BLaER1 treated with 17β-estradiol and CSF1 and Interleukin-3, amounts not matched to agents 10 nM and 100 nM (cell line): ENCODE results near the gene CLCNKA.
A peak's percentile ranks its signal among the peaks of the same experiment; 100 is the strongest.

Experiments used
- H3K27ac ChIP-seq, 11 experiments: shearing (Covaris generic); formaldehyde crosslinking; 2 replicates each; pipeline ENCODE4 v1.8.1; 2022
- H3K27me3 ChIP-seq, 11 experiments: shearing (Covaris generic); formaldehyde crosslinking; 2 replicates each; pipeline ENCODE4 v1.8.1; 2022
- H3K36me3 ChIP-seq, 11 experiments: shearing (Covaris generic); formaldehyde crosslinking; 2 replicates each; pipeline ENCODE4 v1.8.1; 2022
- H3K4me1 ChIP-seq, 10 experiments: shearing (Covaris generic); formaldehyde crosslinking; 2 replicates each; pipeline ENCODE4 v1.8.1; 2022
- H3K4me2 ChIP-seq, 11 experiments: shearing (Covaris generic); formaldehyde crosslinking; 2 replicates each; pipeline ENCODE4 v1.8.1; 2022
- H3K4me3 ChIP-seq, 10 experiments: shearing (Covaris generic); formaldehyde crosslinking; 2 replicates each; pipeline ENCODE4 v1.8.1; 2022
- H3K9ac ChIP-seq, 11 experiments: shearing (Covaris generic); formaldehyde crosslinking; 2 replicates each; pipeline ENCODE4 v1.8.1; 2022
- H3K9me3 ChIP-seq, 11 experiments: shearing (Covaris generic); formaldehyde crosslinking; replicated peaks in 1 of 11; 2 replicates each; pipeline ENCODE4 v1.8.1; 2022
- H4K20me1 ChIP-seq, 11 experiments: shearing (Covaris generic); formaldehyde crosslinking; 2 replicates each; pipeline ENCODE4 v1.8.1; 2022
- Cebpa-rat ChIP-seq, 11 experiments: shearing (Covaris generic); IDR thresholded peaks; 2 replicates each; pipeline ENCODE4 v1.8.1; 2022

The CLCNKA gene

GRCh38 chr1:16082283-16083038, 60.6 kb downstream of the CLCNKA start:
- Histone ChIP-seq H3K27me3 (no peaks in the 10 kb centered on the region), H3K4me3 (no peak overlapping the region), H3K9ac (peak overlapping the region in 1 of 11 experiments; percentile 41; a peak in 2 of 22 replicates), H4K20me1 (peaks cover 0 to 6% (median 0%) of the 10 kb centered on the region in 11 experiments; a peak in 1 of 22 replicates), H3K4me1 (peaks cover 9 to 20% (median 14%) of the 10 kb centered on the region in 10 experiments), H3K9me3 (no peaks in the 10 kb centered on the region), H3K36me3 (no peaks in the 10 kb centered on the region), H3K4me2 (no peak overlapping the region), H3K27ac (no peak overlapping the region)
- no peak for TF ChIP-seq Cebpa-rat (IDR thresholded peaks at IDR 0.05)

- no peak overlapping the region for H3K27ac ChIP-seq
Measured at GRCh38 chr1:16083486-16083885, 61.6 kb downstream of the CLCNKA start.

More at GRCh38 chr1:16083486-16083885, 61.6 kb downstream of the CLCNKA start:
- no peaks in the 10 kb centered on the region for H3K36me3 ChIP-seq
- H3K4me2 ChIP-seq = no peak overlapping the region
- no peak for TF ChIP-seq Cebpa-rat (IDR thresholded peaks at IDR 0.05)
- H3K9ac ChIP-seq = no peak overlapping the region
- H3K9me3 ChIP-seq = no peaks in the 10 kb centered on the region
- H3K4me3 ChIP-seq = no peak overlapping the region
- H3K27me3 ChIP-seq = no peaks in the 10 kb centered on the region
- peaks cover 0 to 6% (median 0%) of the 10 kb centered on the region in 11 experiments; a peak in 2 of 22 replicates for H4K20me1 ChIP-seq
- H3K4me1 ChIP-seq = peaks cover 19 to 30% (median 24%) of the 10 kb centered on the region in 10 experiments
